OCI-LY1 (cell line): ENCODE measurements around the gene LRCH1.

Experiments used
- EZH2 ChIP-seq: fragments of 200-600 bp; sonication (generic), shearing (Covaris generic); IDR thresholded peaks from 2 replicates; pipeline ENCODE4 v1.8.0; 2017; ENCODE audit warnings: borderline replicate concordance, mixed run types, mild to moderate bottlenecking, antibody characterized with exemption, low read length, moderate library complexity, mixed read lengths
- TF ChIP-seq, protein P1 (sequence below): fragments of 200-600 bp; sonication (generic), shearing (Covaris generic); IDR thresholded peaks from 2 replicates; pipeline ENCODE4 v1.5.1; 2017; ENCODE audit warnings: mild to moderate bottlenecking, antibody characterized with exemption, low read length, moderate library complexity, mixed read lengths

DNA sequence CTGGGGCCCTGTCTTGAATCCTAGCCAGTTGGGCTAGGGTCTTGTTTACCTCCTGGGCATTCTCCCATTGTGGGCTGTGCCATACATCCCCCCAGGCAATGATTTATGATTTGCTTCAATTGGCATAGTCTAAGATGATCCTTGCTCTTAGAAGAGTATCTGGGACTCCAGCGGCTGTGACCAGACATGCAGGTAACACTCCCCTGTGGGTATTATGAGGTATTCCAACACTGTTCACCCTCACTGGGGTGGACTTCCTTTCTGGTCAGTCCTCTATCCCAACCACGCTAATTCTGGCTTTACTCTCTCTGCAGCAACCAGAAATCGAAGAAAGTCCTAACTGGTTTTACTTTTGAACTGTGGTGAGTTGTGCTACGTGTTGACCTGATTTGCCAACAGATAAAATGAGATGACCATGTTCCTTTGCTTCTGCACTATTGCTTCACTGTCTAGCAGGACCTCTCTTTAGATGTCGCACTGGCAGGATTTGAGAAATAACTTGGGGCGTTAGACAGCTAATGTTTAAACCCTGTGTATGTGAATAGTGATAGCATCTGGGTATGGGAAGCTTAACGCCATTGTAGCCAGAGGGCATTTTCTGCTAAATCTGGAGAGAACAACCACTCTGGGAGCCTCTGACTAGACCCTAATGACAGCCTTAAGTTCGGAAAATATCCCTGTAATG lies 6.7 kb upstream of the LRCH1 start:
- no peak for TF ChIP-seq EZH2
- TF ChIP-seq, protein P1, sequence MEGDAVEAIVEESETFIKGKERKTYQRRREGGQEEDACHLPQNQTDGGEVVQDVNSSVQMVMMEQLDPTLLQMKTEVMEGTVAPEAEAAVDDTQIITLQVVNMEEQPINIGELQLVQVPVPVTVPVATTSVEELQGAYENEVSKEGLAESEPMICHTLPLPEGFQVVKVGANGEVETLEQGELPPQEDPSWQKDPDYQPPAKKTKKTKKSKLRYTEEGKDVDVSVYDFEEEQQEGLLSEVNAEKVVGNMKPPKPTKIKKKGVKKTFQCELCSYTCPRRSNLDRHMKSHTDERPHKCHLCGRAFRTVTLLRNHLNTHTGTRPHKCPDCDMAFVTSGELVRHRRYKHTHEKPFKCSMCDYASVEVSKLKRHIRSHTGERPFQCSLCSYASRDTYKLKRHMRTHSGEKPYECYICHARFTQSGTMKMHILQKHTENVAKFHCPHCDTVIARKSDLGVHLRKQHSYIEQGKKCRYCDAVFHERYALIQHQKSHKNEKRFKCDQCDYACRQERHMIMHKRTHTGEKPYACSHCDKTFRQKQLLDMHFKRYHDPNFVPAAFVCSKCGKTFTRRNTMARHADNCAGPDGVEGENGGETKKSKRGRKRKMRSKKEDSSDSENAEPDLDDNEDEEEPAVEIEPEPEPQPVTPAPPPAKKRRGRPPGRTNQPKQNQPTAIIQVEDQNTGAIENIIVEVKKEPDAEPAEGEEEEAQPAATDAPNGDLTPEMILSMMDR: no peak
